HCT116 (cell line): ENCODE measurements around the gene TMEM121.

Source experiments
- EZH2 ChIP-seq: fragments of 200-600 bp; sonication (generic); IDR thresholded peaks from 2 replicates; pipeline ENCODE4 v1.6.1; 2017; ENCODE audit warnings: antibody characterized with exemption, mixed run types
- POLR2A ChIP-seq: IDR thresholded peaks from 2 replicates; pipeline ENCODE4 v1.7.0; 2011; ENCODE audit warnings: borderline replicate concordance; ENCODE audit not compliant: insufficient read depth, insufficient read length; ENCODE audit errors: extremely low read depth
- RAD21 ChIP-seq: IDR thresholded peaks from 2 replicates; pipeline ENCODE4 v1.6.1; 2012; ENCODE audit warnings: low read depth, mild to moderate bottlenecking
- TF ChIP-seq, protein P1 (sequence below), 3 experiments: fragments of 200-600 bp in 1 of 3; sonication (generic) in 1 of 3; IDR thresholded peaks in 2 of 3; conservative IDR thresholded peaks in 1 of 3; 2 replicates each; pipeline ENCODE4 v1.5.1; 2012 to 2017; ENCODE audit warnings: low read depth in 2 of 3, low read length in 2 of 3, antibody characterized with exemption in 1 of 3, borderline replicate concordance in 1 of 3, control low read depth in 1 of 3, mild to moderate bottlenecking in 1 of 3, mixed read lengths in 1 of 3, mixed run types in 1 of 3, moderate library complexity in 1 of 3; ENCODE audit not compliant: insufficient read depth in 1 of 3

DNA sequence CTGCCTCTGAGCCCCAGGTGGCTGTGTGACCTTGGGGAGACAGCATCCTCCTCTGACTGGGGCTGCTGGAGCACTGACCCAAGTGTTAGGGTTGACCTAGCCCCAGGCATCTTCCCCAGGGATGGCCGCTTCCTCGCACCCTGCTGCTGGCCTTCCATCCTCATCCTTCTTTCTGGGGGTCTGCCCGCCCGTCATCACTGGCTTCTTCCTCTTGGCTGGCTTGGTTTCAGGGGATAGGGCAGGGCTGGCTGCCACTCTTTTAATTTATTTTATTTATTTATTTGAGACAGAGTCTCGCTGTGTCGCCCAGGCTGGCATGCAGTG, 31.8 kb upstream of the TMEM121 start:
- TF ChIP-seq EZH2 (no peak), POLR2A (no peak), RAD21 (no peak)
- TF ChIP-seq, protein P1, sequence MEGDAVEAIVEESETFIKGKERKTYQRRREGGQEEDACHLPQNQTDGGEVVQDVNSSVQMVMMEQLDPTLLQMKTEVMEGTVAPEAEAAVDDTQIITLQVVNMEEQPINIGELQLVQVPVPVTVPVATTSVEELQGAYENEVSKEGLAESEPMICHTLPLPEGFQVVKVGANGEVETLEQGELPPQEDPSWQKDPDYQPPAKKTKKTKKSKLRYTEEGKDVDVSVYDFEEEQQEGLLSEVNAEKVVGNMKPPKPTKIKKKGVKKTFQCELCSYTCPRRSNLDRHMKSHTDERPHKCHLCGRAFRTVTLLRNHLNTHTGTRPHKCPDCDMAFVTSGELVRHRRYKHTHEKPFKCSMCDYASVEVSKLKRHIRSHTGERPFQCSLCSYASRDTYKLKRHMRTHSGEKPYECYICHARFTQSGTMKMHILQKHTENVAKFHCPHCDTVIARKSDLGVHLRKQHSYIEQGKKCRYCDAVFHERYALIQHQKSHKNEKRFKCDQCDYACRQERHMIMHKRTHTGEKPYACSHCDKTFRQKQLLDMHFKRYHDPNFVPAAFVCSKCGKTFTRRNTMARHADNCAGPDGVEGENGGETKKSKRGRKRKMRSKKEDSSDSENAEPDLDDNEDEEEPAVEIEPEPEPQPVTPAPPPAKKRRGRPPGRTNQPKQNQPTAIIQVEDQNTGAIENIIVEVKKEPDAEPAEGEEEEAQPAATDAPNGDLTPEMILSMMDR (IDR thresholded peaks at IDR 0.05 in 2 of 3, conservative IDR thresholded peaks at IDR 0.05 in 1 of 3; ENCODE audit: borderline replicate concordance in 1 of 3, insufficient read depth in 1 of 3, low read depth in 2 of 3, low read length in 2 of 3) = no peak
